ENCODE data around the gene CDK14. TPM values are rescaled to one million over a fixed set of nuclear protein-coding genes. Genes with fewer than 3 reads are reported as not detected.

Gene CDK14
- total RNA-seq, 2 donors from 2014 or later = 8.7 to 13.4 TPM

DNA sequence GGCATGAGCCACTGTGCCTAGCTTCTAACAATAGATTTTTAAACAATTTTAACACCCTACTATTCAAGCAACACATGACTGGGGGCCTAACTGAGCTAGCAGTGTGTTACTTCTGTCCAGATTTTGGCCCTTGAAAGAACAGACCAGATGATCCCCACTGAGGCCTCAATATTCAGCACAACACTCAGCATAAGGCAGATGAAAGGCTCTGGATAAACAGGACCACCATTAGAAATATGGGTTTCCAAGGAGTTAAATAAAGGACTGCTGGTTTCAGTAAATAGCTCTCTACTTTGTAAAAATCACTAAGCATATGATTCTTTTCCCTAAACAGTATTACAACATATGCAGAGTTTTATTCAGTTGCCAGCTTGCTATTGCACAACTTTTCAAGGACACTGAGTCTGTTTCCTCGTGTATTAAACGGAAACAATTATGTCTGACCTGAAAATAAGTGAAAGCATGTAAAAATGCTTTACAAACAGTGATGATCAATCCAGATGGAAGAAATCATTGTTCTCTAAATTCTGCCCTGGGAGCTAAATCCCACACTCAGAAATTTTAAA is 644.3 kb downstream of the CDK14 start:
- WGBS, 2 experiments (ENCODE audit: insufficient coverage in 1 of 2, insufficient read length in 1 of 2) = 98 to 100% methylated on average over 2 of the region's 2 CpGs
- H3K9me3 Mint-ChIP-seq = no peaks in the 10 kb centered on the region
- no peak for DNase-seq

DNA sequence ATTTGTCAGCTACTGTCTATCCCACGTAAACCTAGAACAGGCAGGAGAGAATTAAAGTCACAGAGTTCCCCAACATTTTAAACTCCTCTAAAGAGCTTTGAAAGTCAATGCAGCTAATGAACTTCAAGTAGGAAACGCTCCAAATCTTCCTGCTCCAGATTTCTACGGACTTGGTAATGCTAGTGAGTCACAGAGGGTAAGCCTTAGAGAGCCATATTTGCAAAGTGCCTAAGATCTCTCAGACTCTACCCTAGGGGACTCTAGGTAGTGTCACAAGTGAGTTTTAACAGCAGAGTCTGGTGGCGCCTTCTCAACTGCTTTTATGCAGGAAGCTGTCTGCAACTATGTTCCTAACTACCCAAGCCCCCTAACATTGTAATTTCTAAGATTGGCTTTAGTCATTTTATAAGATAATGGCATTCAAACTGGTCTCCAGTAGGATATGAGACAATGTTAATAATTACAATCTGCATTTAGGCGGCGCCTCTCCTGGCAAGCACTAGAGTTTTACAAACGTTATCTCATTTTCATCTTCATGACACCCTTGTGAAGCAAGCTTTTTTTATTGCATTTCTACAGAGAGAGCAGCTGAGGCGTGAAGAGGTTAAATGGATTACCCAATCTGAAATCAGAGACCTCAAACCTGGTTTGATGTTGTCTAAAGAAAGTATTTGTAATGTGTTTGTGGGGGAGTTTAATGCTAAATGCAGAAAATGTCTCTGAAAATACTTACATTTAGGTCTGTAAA is 646.1 kb downstream of the CDK14 start:
- H3K4me3 ChIP-seq (ENCODE audit: low read length) = no peak overlapping the region
- no peak for DNase-seq
- Mint-ChIP-seq H3K4me1 (no peaks in the 10 kb centered on the region), H3K27ac (no peak overlapping the region), H3K27me3 (ENCODE audit: insufficient read depth) (no peaks in the 10 kb centered on the region), H3K9me3 (no peaks in the 10 kb centered on the region), H3K36me3 (ENCODE audit: low read depth) (no peaks in the 10 kb centered on the region), H3K4me3 (no peak overlapping the region)
- TF ChIP-seq, protein P1, sequence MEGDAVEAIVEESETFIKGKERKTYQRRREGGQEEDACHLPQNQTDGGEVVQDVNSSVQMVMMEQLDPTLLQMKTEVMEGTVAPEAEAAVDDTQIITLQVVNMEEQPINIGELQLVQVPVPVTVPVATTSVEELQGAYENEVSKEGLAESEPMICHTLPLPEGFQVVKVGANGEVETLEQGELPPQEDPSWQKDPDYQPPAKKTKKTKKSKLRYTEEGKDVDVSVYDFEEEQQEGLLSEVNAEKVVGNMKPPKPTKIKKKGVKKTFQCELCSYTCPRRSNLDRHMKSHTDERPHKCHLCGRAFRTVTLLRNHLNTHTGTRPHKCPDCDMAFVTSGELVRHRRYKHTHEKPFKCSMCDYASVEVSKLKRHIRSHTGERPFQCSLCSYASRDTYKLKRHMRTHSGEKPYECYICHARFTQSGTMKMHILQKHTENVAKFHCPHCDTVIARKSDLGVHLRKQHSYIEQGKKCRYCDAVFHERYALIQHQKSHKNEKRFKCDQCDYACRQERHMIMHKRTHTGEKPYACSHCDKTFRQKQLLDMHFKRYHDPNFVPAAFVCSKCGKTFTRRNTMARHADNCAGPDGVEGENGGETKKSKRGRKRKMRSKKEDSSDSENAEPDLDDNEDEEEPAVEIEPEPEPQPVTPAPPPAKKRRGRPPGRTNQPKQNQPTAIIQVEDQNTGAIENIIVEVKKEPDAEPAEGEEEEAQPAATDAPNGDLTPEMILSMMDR (conservative IDR thresholded peaks at IDR 0.05) = no peak
- H3K9ac ChIP-seq (ENCODE audit: extremely low read depth, low read length, poor library complexity, severe bottlenecking) = no peak overlapping the region
- WGBS, 2 experiments (ENCODE audit: insufficient coverage in 1 of 2, insufficient read length in 1 of 2) = 93 to 95% methylated on average over 7 to 8 of the region's 8 CpGs
- no peaks in the 10 kb centered on the region for H3K27me3 ChIP-seq (ENCODE audit: control insufficient read depth, insufficient read depth, low read length, poor library complexity, severe bottlenecking)
- H3K36me3 ChIP-seq (ENCODE audit: control insufficient read depth, insufficient read depth, low read length) = no peaks in the 10 kb centered on the region
- H3K4me1 ChIP-seq (ENCODE audit: control insufficient read depth, insufficient read depth, low read length) = no peaks in the 10 kb centered on the region
- H3K27ac ChIP-seq (ENCODE audit: low read depth, low read length) = no peak overlapping the region
- H3K9me3 ChIP-seq (ENCODE audit: control insufficient read depth, low read length) = no peaks in the 10 kb centered on the region

More for the DNA sequence above, 644.3 kb downstream of the CDK14 start:
- Histone ChIP-seq H3K27ac (ENCODE audit: low read depth, low read length) (no peak overlapping the region), H3K27me3 (ENCODE audit: control insufficient read depth, insufficient read depth, low read length, poor library complexity, severe bottlenecking) (no peaks in the 10 kb centered on the region), H3K36me3 (ENCODE audit: control insufficient read depth, insufficient read depth, low read length) (no peaks in the 10 kb centered on the region), H3K9me3 (ENCODE audit: control insufficient read depth, low read length) (no peaks in the 10 kb centered on the region), H3K4me3 (ENCODE audit: low read length) (no peak overlapping the region), H3K4me1 (ENCODE audit: control insufficient read depth, insufficient read depth, low read length) (no peaks in the 10 kb centered on the region), H3K9ac (ENCODE audit: extremely low read depth, low read length, poor library complexity, severe bottlenecking) (no peak overlapping the region)
- H3K4me3 Mint-ChIP-seq = no peak overlapping the region
- no peaks in the 10 kb centered on the region for H3K4me1 Mint-ChIP-seq
- no peaks in the 10 kb centered on the region for H3K36me3 Mint-ChIP-seq (ENCODE audit: low read depth)
- no peaks in the 10 kb centered on the region for H3K27me3 Mint-ChIP-seq (ENCODE audit: insufficient read depth)
- no peak overlapping the region for H3K27ac Mint-ChIP-seq
- TF ChIP-seq, protein P1 (conservative IDR thresholded peaks at IDR 0.05) = no peak

DNA sequence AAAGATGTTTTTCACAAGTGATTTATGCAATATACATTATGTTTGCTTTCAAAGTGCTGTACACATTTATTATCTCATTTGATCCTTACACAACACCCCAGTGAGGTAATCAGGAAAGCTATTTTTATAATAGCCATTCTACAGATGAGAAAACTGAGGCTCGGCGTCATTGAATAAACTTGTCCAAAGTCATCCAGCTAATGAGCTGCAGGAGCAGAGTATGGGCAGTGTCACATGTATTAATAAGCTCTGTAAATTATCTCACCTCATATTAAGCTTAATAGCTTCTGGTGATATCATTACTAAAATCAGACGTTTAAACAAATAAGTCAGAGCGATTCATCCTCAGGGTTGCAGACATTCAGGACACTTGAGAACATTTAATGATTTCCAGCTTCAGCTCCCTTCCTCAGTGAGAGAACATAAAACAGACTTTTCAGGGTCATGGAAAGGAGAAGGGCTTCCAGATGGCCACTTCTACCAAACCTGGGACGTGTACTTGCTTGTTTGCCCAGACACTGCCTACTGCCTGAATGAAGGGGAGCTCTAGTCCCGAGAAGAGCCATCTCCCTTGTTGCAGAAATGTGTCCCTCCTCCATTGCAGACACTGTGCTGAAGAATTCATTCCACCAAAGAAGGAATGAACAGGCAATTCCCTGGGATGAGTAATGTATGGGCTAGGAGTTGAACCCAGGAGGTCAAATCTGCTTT is 647.6 kb downstream of the CDK14 start:
- Histone ChIP-seq H3K4me1 (ENCODE audit: control insufficient read depth, insufficient read depth, low read length) (no peaks in the 10 kb centered on the region), H3K27ac (ENCODE audit: low read depth, low read length) (no peak overlapping the region), H3K9ac (ENCODE audit: extremely low read depth, low read length, poor library complexity, severe bottlenecking) (no peak overlapping the region), H3K27me3 (ENCODE audit: control insufficient read depth, insufficient read depth, low read length, poor library complexity, severe bottlenecking) (no peaks in the 10 kb centered on the region), H3K4me3 (ENCODE audit: low read length) (no peak overlapping the region), H3K9me3 (ENCODE audit: control insufficient read depth, low read length) (no peaks in the 10 kb centered on the region), H3K36me3 (ENCODE audit: control insufficient read depth, insufficient read depth, low read length) (no peaks in the 10 kb centered on the region)
- Mint-ChIP-seq H3K4me1 (no peaks in the 10 kb centered on the region), H3K27me3 (ENCODE audit: insufficient read depth) (no peaks in the 10 kb centered on the region), H3K27ac (no peak overlapping the region), H3K4me3 (no peak overlapping the region), H3K9me3 (no peaks in the 10 kb centered on the region), H3K36me3 (ENCODE audit: low read depth) (no peaks in the 10 kb centered on the region)
- TF ChIP-seq, protein P1 (conservative IDR thresholded peaks at IDR 0.05) = no peak
- no peak for DNase-seq
- WGBS, 2 experiments (ENCODE audit: insufficient coverage in 1 of 2, insufficient read length in 1 of 2) = 93 to 100% methylated on average over 3 to 6 of the region's 6 CpGs
